GM21447 (cell line): ENCODE measurements around the gene MKS1.

Experiments used
- ATAC-seq: cut with Tn5 transposase; IDR thresholded peaks from one replicate; pipeline ENCODE4 v1.9.1; 2021; ENCODE audit not compliant: unreplicated experiment

Gene MKS1

DNA sequence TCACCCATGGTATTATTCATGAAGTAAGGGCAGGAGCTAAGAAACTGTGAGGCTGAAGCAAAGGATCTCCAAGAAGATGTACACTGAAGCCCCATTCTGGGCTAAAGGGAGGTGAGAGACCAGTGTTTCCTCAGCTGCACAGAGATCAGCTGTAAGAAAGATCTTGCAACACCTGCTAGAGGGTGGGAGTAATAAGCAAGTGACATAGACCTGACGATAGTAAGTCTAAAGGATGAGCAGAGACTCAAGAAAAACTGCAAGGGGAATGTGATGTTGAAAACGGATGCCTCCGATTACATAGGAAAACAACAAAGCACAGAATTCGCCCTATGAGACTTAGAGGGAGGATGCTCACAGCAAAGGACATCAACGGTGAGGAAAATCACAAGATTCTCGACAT lies 52.4 kb downstream of the MKS1 start, which contains the start of gene OR4D2:
TSS of gene OR4D2 (plus strand) at position 301 of the 400 bp plus-strand sequence. CDS start 2,674 bp downstream, outside the sequence.
- no peak for ATAC-seq

DNA sequence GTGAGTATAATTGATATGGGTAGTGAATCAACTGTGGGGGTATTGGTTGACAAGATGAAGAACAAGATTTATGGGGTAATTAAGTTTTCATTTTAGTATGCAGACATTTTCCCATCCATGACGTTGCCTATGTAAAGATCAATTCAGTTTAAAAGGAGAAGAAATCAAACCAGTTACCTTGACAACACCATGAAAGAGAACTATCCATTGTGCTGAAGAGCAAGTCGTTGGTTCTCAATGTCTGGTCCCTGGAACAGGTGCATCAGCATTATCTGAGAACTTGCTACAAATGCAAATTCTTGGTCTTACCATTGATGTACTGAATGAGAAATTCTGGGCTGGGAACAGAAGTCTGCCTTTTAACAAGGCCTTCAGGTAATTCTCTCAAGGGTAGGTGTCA lies 53.1 kb downstream of the MKS1 start:
- ATAC-seq, result no peak

DNA sequence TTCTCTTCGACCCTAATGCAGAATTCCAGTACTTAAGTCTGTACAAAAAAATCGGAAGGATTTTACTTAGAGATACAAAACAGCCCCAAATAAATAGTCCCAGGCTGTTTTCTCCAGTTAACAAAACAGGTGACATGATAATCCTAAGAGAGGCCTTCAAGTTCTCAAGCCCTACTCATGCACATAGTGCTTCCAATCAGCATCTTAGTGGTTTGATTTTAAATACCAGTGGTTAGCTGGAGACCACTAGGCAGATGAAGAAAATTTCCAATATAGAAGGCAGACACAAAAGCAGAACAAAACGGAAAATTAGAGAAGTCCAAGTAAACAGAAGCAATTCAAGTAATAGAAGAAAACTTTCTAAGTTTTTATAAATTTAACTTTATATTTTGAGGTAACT lies 57.5 kb downstream of the MKS1 start:
- ATAC-seq, result no peak

DNA sequence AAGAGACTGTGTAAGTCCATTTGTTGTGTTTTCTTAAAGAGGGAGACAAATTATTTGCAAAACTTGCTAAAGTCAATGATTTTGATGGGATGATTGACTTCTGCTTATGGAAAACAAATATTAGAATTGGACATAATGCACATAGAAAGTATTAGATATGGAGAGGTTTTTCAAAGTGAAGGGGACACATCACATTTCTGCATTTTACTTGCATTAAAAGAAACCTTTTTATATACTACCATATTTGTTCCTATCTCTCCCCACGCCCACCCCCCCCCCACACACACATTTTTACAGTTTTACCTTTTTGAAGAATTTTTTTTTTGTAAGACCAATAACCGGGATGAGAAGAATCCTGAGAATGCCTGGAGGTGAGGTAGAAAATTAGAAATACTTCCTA lies 60.9 kb downstream of the MKS1 start:
- no peak for ATAC-seq

DNA sequence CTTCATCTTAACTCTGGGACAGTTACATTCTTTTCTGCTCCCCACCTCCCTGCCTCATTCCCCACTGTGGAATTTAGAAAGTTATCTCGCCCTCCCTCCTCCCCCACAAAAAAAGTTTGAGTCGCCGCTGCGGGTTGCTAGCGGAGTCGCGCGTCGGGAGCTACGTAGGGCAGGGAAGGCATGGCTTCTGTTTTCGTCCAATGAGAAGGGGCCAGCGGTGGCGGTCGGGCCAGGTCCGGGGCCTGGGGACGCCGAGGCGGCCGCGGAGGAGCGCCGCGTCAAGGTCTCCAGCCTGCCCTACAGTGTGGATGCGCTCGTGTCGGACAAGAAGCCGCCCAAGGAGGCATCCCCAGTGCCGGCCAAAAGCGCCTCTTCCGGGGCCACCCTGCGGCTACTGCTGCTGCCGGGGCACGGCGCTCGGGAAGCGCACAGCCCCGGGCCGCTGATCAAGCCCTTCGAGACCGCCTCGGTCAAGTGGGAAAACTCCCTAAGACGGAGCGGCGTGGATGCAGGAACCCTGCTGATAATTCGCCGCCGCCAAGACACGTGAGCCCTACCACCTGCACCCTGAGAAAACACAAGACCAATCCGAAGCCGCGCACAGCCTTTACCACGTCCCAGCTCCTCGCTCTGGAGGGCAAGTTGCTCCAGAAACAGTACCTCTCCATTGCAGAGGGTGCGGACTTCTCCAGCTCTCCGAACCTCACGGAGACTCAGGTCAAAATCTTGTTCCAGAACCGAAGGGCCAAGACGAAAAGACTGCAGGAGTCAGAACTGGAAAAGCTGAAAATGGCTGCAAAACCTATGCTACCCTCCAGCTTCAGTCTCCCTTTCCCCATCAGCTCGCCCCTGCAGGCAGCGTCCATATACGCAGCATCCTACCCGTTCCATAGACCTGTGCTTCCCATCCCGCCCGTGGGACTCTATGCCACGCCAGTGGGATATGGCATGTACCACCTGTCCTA lies 61.9 kb downstream of the MKS1 start:
- ATAC-seq, result no peak
